Measurements from ENCODE around the gene KHSRP. TPM values are rescaled to one million over a fixed set of nuclear protein-coding genes. Genes with fewer than 3 reads are reported as not detected.

The KHSRP gene
- total RNA-seq, 1 experiment from 2014 or later: 288 TPM

GRCh38 chr19:6384381-6384780 is 40.2 kb downstream of the KHSRP start:
- TF ChIP-seq EZH2 (IDR thresholded peaks at IDR 0.05; ENCODE audit: low read depth) (no peak), CTCF (conservative IDR thresholded peaks at IDR 0.05) (no peak)
- BruUV-seq (replicated peaks): no TSS peak
- no peaks in the 10 kb centered on the region for H3K36me3 ChIP-seq (ENCODE audit: low read depth)
- H3K27me3 ChIP-seq (ENCODE audit: insufficient read depth, low read depth): no peaks in the 10 kb centered on the region
- H3K4me3 ChIP-seq: no peak overlapping the region
- no peaks in the 10 kb centered on the region for H3K9me2 ChIP-seq (ENCODE audit: insufficient read depth)
- no peaks in the 10 kb centered on the region for H3K79me2 ChIP-seq (ENCODE audit: low read depth)
- H3K9me3 ChIP-seq (ENCODE audit: insufficient read depth, low read depth): no peaks in the 10 kb centered on the region
- H3K4me2 ChIP-seq: no peak overlapping the region
- H4K20me1 ChIP-seq (ENCODE audit: insufficient read depth): no peaks in the 10 kb centered on the region
- no peak overlapping the region for H2AFZ ChIP-seq
- H3K4me1 ChIP-seq (replicated peaks; ENCODE audit: insufficient read depth): no peaks in the 10 kb centered on the region
- DNase-seq: no peak
- intact Hi-C loops (cut with micrococcal nuclease; ENCODE audit: unreplicated experiment): no loop called here
- ChIA-PET CTCF (no interaction called here), POLR2A (ENCODE audit: unreplicated experiment) (no interaction called here)
- no peak overlapping the region for H3K27ac ChIP-seq
- no peaks in the 10 kb centered on the region for H3F3A ChIP-seq (ENCODE audit: insufficient read depth, low read depth)

GRCh38 chr19:6383188-6383587 is 41.4 kb downstream of the KHSRP start:
- DNase-seq: no peak
- H3K27me3 ChIP-seq (ENCODE audit: insufficient read depth, low read depth): no peaks in the 10 kb centered on the region
- ChIA-PET CTCF (no interaction called here), POLR2A (ENCODE audit: unreplicated experiment) (no interaction called here)
- BruUV-seq (replicated peaks): no TSS peak
- no peak overlapping the region for H3K27ac ChIP-seq
- H3K4me3 ChIP-seq: no peak overlapping the region
- H3K79me2 ChIP-seq (ENCODE audit: low read depth): no peaks in the 10 kb centered on the region
- H2AFZ ChIP-seq: no peak overlapping the region
- TF ChIP-seq EZH2 (IDR thresholded peaks at IDR 0.05; ENCODE audit: low read depth) (no peak), CTCF (conservative IDR thresholded peaks at IDR 0.05) (no peak)
- intact Hi-C loops (cut with micrococcal nuclease; ENCODE audit: unreplicated experiment): no loop called here
- no peaks in the 10 kb centered on the region for H3F3A ChIP-seq (ENCODE audit: insufficient read depth, low read depth)
- H4K20me1 ChIP-seq (ENCODE audit: insufficient read depth): no peaks in the 10 kb centered on the region
- H3K9me3 ChIP-seq (ENCODE audit: insufficient read depth, low read depth): no peaks in the 10 kb centered on the region
- H3K36me3 ChIP-seq (ENCODE audit: low read depth): no peaks in the 10 kb centered on the region
- H3K4me2 ChIP-seq: no peak overlapping the region
- H3K9me2 ChIP-seq (ENCODE audit: insufficient read depth): no peaks in the 10 kb centered on the region
- no peaks in the 10 kb centered on the region for H3K4me1 ChIP-seq (replicated peaks; ENCODE audit: insufficient read depth)

- intact Hi-C loops (cut with micrococcal nuclease; ENCODE audit: unreplicated experiment): no loop called here
- BruUV-seq (replicated peaks): TSS peak; percentile 39
Measured at GRCh38 chr19:6381030-6381750, 43.4 kb downstream of the KHSRP start.

More at GRCh38 chr19:6381030-6381750, 43.4 kb downstream of the KHSRP start:
- no peaks in the 10 kb centered on the region for H4K20me1 ChIP-seq (ENCODE audit: insufficient read depth)
- H3K36me3 ChIP-seq (ENCODE audit: low read depth): no peaks in the 10 kb centered on the region
- H3K27me3 ChIP-seq (ENCODE audit: insufficient read depth, low read depth): no peaks in the 10 kb centered on the region
- POLR2A ChIA-PET (ENCODE audit: unreplicated experiment): no interaction called here
- H2AFZ ChIP-seq: no peak overlapping the region
- H3K27ac ChIP-seq: no peak overlapping the region
- no peaks in the 10 kb centered on the region for H3K4me1 ChIP-seq (replicated peaks; ENCODE audit: insufficient read depth)
- CTCF ChIA-PET: no interaction called here
- DNase-seq: no peak
- no peak overlapping the region for H3K4me3 ChIP-seq
- H3K9me3 ChIP-seq (ENCODE audit: insufficient read depth, low read depth): no peaks in the 10 kb centered on the region
- no peak for TF ChIP-seq CTCF (conservative IDR thresholded peaks at IDR 0.05)
- no peak for TF ChIP-seq EZH2 (IDR thresholded peaks at IDR 0.05; ENCODE audit: low read depth)
- H3K9me2 ChIP-seq (ENCODE audit: insufficient read depth): no peaks in the 10 kb centered on the region
- no peaks in the 10 kb centered on the region for H3F3A ChIP-seq (ENCODE audit: insufficient read depth, low read depth)
- no peak overlapping the region for H3K4me2 ChIP-seq
- no peaks in the 10 kb centered on the region for H3K79me2 ChIP-seq (ENCODE audit: low read depth)
